ENCODE data around the gene ADORA1.

DNA sequence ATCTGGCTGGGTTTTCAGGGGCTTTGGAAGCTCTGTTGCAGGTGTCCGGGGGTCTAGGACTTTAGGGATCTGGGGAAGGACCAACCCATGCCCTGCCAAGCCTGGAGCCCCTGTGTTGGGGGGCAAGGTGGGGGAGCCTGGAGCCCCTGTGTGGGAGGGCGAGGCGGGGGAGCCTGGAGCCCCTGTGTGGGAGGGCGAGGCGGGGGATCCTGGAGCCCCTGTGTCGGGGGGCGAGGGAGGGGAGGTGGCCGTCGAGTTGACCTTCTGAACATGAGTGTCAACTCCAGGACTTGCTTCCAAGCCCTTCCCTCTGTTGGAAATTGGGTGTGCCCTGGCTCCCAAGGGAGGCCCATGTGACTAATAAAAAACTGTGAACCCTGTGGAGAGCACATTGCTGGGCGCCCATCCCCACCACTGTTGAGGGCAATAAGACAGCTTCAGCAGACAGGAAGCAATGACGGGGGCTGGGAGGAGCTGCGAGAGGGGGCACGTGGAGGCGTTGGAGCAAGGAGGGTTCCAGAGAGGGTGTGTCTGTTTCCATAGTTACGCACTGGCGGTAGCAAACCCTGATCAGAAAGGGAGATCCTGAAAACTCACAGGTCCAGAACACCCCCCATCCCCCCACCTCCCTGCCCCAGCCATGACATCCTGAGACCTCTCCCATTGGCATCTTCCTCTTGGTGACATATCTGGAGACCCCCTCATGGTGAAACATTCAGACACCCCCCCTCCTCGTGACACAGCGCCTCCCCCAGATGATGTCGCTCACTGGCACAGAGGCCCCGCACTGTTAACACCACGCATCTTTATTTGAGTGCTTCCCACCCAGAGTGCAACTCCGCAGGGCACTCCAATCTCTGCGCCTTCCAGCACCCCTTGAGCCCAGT is 39.7 kb downstream of the ADORA1 start:
- TF ChIP-seq, protein P1, sequence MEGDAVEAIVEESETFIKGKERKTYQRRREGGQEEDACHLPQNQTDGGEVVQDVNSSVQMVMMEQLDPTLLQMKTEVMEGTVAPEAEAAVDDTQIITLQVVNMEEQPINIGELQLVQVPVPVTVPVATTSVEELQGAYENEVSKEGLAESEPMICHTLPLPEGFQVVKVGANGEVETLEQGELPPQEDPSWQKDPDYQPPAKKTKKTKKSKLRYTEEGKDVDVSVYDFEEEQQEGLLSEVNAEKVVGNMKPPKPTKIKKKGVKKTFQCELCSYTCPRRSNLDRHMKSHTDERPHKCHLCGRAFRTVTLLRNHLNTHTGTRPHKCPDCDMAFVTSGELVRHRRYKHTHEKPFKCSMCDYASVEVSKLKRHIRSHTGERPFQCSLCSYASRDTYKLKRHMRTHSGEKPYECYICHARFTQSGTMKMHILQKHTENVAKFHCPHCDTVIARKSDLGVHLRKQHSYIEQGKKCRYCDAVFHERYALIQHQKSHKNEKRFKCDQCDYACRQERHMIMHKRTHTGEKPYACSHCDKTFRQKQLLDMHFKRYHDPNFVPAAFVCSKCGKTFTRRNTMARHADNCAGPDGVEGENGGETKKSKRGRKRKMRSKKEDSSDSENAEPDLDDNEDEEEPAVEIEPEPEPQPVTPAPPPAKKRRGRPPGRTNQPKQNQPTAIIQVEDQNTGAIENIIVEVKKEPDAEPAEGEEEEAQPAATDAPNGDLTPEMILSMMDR (conservative IDR thresholded peaks at IDR 0.05 in 1 of 2, IDR thresholded peaks at IDR 0.05 in 1 of 2; ENCODE audit: extremely low read depth in 1 of 2, insufficient read depth in 1 of 2, low read depth in 1 of 2, low read length in 2 of 2), result no peak
- no peak for TF ChIP-seq EZH2 (IDR thresholded peaks at IDR 0.05; ENCODE audit: borderline replicate concordance, low read length)
